GM10248 (cell line): ENCODE data around the gene SRGAP2C.

Experiments
- CTCF ChIA-PET: fragments of 300-600 bp; sonication (Branson Sonifier 250); formaldehyde crosslinking; extraction: SDS; loops from one replicate; lab custom pipeline; 2021; ENCODE audit warnings: antibody characterized with exemption; lab: Yijun Ruan, JAX
- POLR2A ChIA-PET: fragments of 350-650 bp; sonication (Branson Sonifier 250); formaldehyde crosslinking; extraction: SDS; loops from one replicate; lab custom pipeline; 2020; ENCODE audit warnings: antibody characterized with exemption; lab: Yijun Ruan, JAX
- DNase-seq: peaks from one replicate; pipeline ENCODE4 v3.0.0; 2012; ENCODE audit errors: extremely low spot score
- CTCF ChIP-seq: IDR thresholded peaks from 2 replicates; pipeline ENCODE4 v1.5.1; 2012; ENCODE audit warnings: mild to moderate bottlenecking, low read depth; ENCODE audit errors: extremely low read depth, missing control alignments, control extremely low read depth

The SRGAP2C gene

DNA sequence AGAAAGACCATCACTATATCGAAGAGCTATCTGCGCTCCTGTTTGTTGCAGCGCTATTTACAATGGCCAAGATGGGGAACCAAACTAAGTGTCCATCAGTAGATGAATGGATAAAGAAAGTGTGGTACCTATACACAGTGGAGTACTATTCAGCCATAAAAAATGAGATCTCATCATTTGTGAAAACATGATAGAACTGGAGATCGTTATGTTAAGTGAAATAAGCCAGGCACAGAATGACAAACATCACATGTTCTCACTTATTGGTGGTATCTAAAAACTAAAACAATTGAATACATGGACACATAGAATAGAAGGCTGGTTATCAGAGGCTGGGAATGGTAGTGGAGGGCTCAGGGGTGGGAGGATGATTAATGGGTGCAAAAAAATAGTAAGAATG, 256.2 kb downstream of the SRGAP2C start:
- DNase-seq = no peak
- TF ChIP-seq CTCF = no peak
- CTCF ChIA-PET = no interaction called here

More for the DNA sequence above, 256.2 kb downstream of the SRGAP2C start:
- POLR2A ChIA-PET = no interaction called here
